Measurements from ENCODE around the gene USP15. TPM values are rescaled to one million over a fixed set of nuclear protein-coding genes. Genes with fewer than 3 reads are reported as not detected.

Gene USP15
- total RNA-seq, 2 experiments from 2014 or later: 159 to 160 TPM

DNA sequence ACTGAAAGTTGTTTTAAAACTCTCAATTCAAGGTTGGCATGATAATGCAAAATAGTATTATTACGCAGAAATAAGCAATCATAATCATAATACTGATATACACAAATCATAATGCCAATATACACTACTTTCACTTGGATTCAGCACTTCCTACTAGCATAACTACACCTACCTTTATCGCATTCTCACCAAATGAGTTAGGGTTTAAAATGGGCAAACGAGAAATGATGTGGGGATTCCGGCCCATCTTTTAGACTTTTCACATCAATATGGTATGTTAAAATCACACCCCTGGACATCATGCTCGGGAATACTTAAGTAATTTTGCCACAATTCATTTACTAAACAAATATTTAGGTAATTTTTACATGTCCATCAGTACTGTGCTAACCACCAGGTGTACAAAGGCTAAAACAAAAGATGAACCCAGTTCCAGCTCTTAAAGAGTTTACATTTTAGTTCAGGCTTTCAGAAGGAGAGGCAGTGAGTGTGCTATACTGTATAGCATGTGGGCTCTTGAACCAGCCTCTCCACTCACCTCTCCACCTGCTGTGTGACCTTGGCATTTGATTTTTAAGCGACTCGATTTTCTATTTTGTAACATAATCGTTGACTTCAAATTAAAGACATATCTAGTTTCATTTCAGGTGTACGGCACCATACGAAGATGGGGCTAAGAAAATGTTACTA, 1.1 kb upstream of the USP15 start:
- peak overlapping the region; percentile 90 for H3K4me3 Mint-ChIP-seq
- peaks cover 42% of the 10 kb centered on the region for H3K4me1 Mint-ChIP-seq (ENCODE audit: low read depth)
- CTCF ChIA-PET: interaction anchor here (0.8 to 1.9 kb wide), 7 partner anchors 8 to 345 kb away, joined by 3 to 19 read pairs (median 3); no protein-coding TSS in a partner anchor
- peak; percentile 41 for DNase-seq
- no peaks in the 10 kb centered on the region for H3K9me3 Mint-ChIP-seq (ENCODE audit: insufficient read depth)
- peak overlapping the region; percentile 96 for H3K27ac Mint-ChIP-seq
- H3K27me3 Mint-ChIP-seq (ENCODE audit: low read depth): no peaks in the 10 kb centered on the region
- H3K36me3 Mint-ChIP-seq (ENCODE audit: low read depth): peaks cover 37% of the 10 kb centered on the region
- POLR2A ChIA-PET: interaction anchor here (1.0 to 2.2 kb wide), 9 partner anchors 8 to 344 kb away, joined by 3 to 33 read pairs (median 5); no protein-coding TSS in a partner anchor
- no peak for ATAC-seq

DNA sequence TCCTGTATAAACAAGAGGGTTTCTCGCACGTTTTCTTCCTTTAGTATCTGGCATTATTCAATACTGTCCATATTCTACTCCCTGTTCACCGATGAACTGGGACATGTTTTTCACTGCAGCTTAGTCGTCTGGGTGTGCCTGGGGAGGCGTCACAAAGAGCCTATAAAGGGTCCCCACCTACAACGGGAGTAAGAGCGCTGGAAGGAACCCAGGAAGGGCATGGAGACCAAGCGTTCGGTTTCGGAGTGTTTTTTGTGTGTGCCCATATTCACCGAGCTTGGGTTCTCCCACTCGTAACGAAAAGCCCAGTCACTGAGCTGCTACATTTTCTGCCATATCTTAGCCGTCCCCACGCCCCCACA, 592 bp upstream of the USP15 start:
- Mint-ChIP-seq H3K27me3 (ENCODE audit: low read depth) (no peaks in the 10 kb centered on the region), H3K4me1 (ENCODE audit: low read depth) (peaks cover 47% of the 10 kb centered on the region), H3K27ac (peak overlapping the region; percentile 96), H3K4me3 (peak overlapping the region; percentile 90), H3K36me3 (ENCODE audit: low read depth) (peaks cover 42% of the 10 kb centered on the region), H3K9me3 (ENCODE audit: insufficient read depth) (no peaks in the 10 kb centered on the region)
- CTCF ChIA-PET: interaction anchor here (0.6 to 1.9 kb wide), 9 partner anchors 8 to 343 kb away, joined by 3 to 19 read pairs (median 3); no protein-coding TSS in a partner anchor
- peak; percentile 21 for ATAC-seq
- POLR2A ChIA-PET: interaction anchor here (1.0 to 2.2 kb wide), 9 partner anchors 8 to 344 kb away, joined by 3 to 33 read pairs (median 5); no protein-coding TSS in a partner anchor
- DNase-seq: no peak

DNA sequence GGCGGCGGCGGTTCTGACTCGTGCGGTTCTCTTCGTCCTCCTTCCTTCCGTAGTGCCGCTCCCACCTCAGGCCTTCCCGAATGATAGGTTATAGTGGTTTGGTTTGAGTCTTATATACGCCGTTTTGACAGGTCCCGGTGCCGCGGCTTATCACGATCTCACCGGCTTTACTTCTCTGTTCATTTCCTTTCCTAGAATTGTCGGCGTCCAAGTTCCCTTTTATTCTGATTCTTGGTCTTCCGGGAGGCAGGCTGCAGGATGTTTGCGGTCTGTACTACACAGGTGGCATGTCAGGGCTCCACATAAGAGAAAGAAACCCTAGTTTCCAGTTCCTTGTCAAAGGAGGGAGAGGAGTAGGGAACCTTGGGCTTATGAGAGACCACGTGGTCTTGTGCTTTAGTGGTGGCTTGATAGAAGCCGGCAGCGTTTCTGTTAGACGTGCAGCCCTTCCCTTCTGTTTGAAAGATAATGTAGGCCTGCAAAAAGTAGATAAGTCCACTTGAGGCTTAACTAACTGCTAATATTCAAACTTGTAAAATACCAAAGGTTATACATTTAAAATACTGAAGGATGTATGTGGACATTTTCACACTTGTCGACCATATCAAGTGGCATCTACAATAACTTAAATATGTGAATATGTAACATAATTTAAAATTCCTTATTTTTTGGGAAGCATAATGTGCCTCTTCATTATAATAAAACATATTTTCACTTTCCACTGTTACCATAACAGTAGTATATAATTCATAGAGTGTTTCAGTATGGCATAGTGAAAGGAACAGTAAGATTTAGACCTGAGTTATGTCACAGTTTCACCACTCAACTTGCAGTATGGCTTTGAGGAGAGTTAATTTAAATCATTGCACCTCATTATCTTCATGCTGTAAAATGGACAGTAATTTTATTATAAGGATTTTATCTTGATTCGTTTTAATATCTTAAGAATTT, 804 bp downstream of the USP15 start:
- CTCF ChIA-PET: interaction anchor here (1.0 to 1.4 kb wide), 2 partner anchors 159 to 206 kb away, joined by 4 to 5 read pairs; partner anchors contain the start of gene MON2
- H3K36me3 Mint-ChIP-seq (ENCODE audit: low read depth): peaks cover 47% of the 10 kb centered on the region
- H3K4me1 Mint-ChIP-seq (ENCODE audit: low read depth): peaks cover 59% of the 10 kb centered on the region
- POLR2A ChIA-PET: interaction anchor here (0.9 to 2.2 kb wide), 3 partner anchors 13 to 342 kb away, joined by 3 to 15 read pairs (median 5); no protein-coding TSS in a partner anchor
- peak overlapping the region; percentile 90 for H3K4me3 Mint-ChIP-seq
- ATAC-seq (peak; percentile 64), DNase-seq (peak; percentile 87)
- H3K27ac Mint-ChIP-seq: peak overlapping the region; percentile 96
- H3K27me3 Mint-ChIP-seq (ENCODE audit: low read depth): no peaks in the 10 kb centered on the region
- no peaks in the 10 kb centered on the region for H3K9me3 Mint-ChIP-seq (ENCODE audit: insufficient read depth)

DNA sequence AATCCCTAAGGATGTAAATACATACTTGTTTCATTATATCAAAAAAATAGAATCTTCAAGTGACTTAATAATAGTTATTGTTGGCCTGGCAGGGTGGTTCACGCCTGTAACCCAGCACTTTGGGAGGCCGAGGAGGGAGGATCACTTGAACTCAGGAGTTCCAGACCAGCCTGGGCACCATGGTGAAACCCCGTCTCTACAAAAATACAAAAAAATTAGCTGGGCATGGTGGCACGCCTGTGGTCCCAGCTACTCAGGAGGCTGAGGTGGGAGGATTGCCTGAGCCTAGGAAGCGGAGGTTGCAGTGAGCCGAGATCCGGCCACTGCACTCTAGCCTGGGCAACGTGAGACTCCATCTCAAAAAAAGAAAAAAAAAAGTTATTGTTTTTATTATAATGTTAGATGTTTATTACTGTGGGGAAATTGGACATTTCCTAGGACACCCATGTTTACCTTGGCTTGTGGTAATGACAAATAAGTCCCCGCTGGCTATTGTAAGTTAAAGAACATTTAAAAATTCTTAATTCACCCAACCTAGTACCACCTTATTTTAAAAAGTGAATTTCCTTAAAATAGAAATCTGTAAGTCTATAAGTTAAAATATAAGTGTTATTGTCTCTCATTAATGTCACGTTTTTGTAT, 1.8 kb downstream of the USP15 start:
- peaks cover 59% of the 10 kb centered on the region for H3K4me1 Mint-ChIP-seq (ENCODE audit: low read depth)
- H3K27me3 Mint-ChIP-seq (ENCODE audit: low read depth): no peaks in the 10 kb centered on the region
- peaks cover 45% of the 10 kb centered on the region for H3K36me3 Mint-ChIP-seq (ENCODE audit: low read depth)
- no peaks in the 10 kb centered on the region for H3K9me3 Mint-ChIP-seq (ENCODE audit: insufficient read depth)
- DNase-seq (no peak), ATAC-seq (no peak)
- POLR2A ChIA-PET: no interaction called here
- CTCF ChIA-PET: no interaction called here
- peak overlapping the region; percentile 96 for H3K27ac Mint-ChIP-seq
- H3K4me3 Mint-ChIP-seq: peak overlapping the region; percentile 90

DNA sequence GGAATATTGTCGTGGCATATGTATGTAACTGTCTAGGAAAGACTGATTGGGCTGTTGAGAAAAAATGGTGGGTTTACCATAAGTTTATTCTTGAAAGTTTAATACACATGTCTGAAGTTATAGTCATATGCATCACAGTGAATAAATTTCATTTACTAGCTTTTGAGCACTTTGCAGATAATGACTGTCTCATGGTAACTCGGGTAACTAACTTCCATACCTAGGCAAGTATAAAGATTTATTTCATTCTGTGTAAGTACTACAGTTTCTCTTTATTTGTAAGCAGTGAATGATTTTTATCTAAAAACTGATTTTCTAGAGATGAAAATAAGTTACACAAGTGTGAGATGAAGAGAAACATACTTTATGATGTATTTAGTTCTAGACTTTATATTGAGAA, 3.0 kb downstream of the USP15 start:
- H3K27me3 Mint-ChIP-seq (ENCODE audit: low read depth): no peaks in the 10 kb centered on the region

DNA sequence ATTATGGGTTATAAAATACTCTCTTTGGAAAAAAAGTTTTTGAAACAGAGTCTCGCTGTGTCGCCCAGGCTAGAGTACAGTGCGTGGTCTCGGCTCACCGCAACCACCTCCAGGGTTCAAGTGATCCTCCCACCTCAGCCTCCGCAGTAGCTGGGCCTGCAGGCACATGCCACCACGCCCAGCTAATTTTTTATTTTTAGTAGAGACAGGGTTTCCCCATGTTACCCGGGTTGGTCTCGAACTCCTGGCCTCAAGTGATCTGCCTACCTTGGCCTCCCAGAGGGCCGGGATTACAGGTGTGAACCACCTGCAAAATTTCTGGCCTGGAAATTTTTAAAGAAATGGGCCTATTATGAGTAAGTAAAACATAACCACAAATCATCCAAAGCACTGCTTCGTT, 3.8 kb downstream of the USP15 start:
- Mint-ChIP-seq H3K4me3 (peak overlapping the region; percentile 90), H3K36me3 (ENCODE audit: low read depth) (peaks cover 52% of the 10 kb centered on the region), H3K27me3 (ENCODE audit: low read depth) (no peaks in the 10 kb centered on the region), H3K27ac (peak overlapping the region; percentile 94), H3K9me3 (ENCODE audit: insufficient read depth) (no peaks in the 10 kb centered on the region), H3K4me1 (ENCODE audit: low read depth) (peaks cover 58% of the 10 kb centered on the region)
- ChIA-PET CTCF (no interaction called here), POLR2A (no interaction called here)
- ATAC-seq (no peak), DNase-seq (peak; percentile 51)

More for the DNA sequence above, 3.0 kb downstream of the USP15 start:
- ATAC-seq: no peak
- Mint-ChIP-seq H3K4me1 (ENCODE audit: low read depth) (peaks cover 57% of the 10 kb centered on the region), H3K9me3 (ENCODE audit: insufficient read depth) (no peaks in the 10 kb centered on the region), H3K36me3 (ENCODE audit: low read depth) (peaks cover 47% of the 10 kb centered on the region), H3K27ac (peak overlapping the region; percentile 94), H3K4me3 (peak overlapping the region; percentile 90)
- ChIA-PET POLR2A (no interaction called here), CTCF (no interaction called here)
- no peak for DNase-seq

DNA sequence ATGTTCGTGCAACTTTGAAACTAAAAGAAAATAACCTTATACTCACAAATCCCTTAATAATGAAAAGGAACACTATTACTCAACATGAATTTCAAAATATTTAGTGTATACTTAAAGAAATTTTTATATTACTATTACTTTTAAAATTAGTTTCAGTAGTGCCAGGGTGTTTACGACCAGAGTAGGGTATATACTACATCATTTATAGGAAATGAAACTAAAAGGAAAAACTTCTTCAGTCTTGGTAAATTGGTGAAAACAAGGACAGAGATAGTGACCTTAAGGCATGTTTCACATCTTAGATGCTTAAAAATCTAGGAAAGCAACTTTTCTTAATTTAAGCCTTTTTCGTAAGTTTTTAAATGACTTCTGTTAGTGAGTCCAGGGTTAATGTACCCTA, 4.5 kb downstream of the USP15 start:
- Mint-ChIP-seq H3K9me3 (ENCODE audit: insufficient read depth) (no peaks in the 10 kb centered on the region), H3K4me3 (peak overlapping the region; percentile 90), H3K27ac (peak overlapping the region; percentile 94), H3K27me3 (ENCODE audit: low read depth) (no peaks in the 10 kb centered on the region), H3K36me3 (ENCODE audit: low read depth) (peaks cover 52% of the 10 kb centered on the region), H3K4me1 (ENCODE audit: low read depth) (peaks cover 62% of the 10 kb centered on the region)
- ChIA-PET CTCF (interaction anchor here (2.1 kb wide), 1 partner anchor 172 kb away, joined by 5 read pairs; no protein-coding TSS in a partner anchor), POLR2A (interaction anchor here (0.8 kb wide), 1 partner anchor 10 kb away, joined by 4 read pairs; no protein-coding TSS in a partner anchor)
- no peak for ATAC-seq
- DNase-seq: no peak

DNA sequence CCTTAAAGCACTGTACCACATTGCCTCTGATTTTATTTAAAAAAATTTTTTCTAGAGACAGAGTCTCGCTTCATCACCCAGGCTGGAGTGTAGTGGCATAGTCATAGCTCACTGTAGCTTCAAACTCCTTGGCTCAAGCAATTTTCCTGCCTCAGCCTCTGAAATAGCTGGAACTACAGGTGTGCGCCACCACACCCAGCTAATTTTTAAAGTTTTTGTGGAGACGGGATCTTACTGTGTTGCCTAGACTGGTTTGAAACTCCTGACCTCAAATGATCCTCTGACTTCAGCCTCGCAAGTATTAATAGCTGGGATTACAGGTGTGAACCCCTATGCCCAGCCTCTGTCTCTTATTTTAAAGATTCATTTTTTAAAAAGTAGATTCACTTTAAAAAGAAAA, 5.3 kb downstream of the USP15 start:
- Mint-ChIP-seq H3K27ac (peak overlapping the region; percentile 89), H3K9me3 (ENCODE audit: insufficient read depth) (no peaks in the 10 kb centered on the region), H3K36me3 (ENCODE audit: low read depth) (peaks cover 56% of the 10 kb centered on the region), H3K4me1 (ENCODE audit: low read depth) (peaks cover 70% of the 10 kb centered on the region), H3K27me3 (ENCODE audit: low read depth) (no peaks in the 10 kb centered on the region), H3K4me3 (peak overlapping the region; percentile 74)
- ChIA-PET CTCF (interaction anchor here (2.1 kb wide), 1 partner anchor 171 kb away, joined by 5 read pairs; no protein-coding TSS in a partner anchor), POLR2A (interaction anchor here (0.8 kb wide), 1 partner anchor 10 kb away, joined by 4 read pairs; no protein-coding TSS in a partner anchor)
- no peak for DNase-seq
- no peak for ATAC-seq

DNA sequence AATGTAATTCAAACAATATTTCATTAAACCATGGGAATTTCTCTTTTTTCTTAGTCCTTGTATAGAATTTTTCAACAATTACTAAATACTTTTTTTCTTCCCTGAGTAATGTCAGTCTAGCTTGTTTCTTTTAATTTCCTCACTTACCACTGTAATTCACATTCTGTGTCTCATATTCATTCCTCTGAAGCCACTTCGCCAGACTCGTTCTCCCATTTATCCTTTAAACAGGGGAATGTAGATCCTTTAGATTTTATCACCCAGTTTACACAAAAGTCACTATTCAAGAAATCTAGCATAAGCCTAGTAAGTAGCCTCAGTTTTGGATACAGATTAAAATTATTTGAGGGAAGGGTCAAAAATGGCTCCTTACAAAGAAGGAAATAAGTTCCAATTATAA, 6.8 kb downstream of the USP15 start:
- POLR2A ChIA-PET: interaction anchor here (1.2 kb wide), 1 partner anchor 13 kb away, joined by 3 read pairs; no protein-coding TSS in a partner anchor
- ATAC-seq (no peak), DNase-seq (no peak)
- Mint-ChIP-seq H3K9me3 (ENCODE audit: insufficient read depth) (no peaks in the 10 kb centered on the region), H3K4me3 (no peak overlapping the region), H3K36me3 (ENCODE audit: low read depth) (peaks cover 53% of the 10 kb centered on the region), H3K4me1 (ENCODE audit: low read depth) (peaks cover 79% of the 10 kb centered on the region), H3K27me3 (ENCODE audit: low read depth) (no peaks in the 10 kb centered on the region), H3K27ac (peak overlapping the region; percentile 35)
- CTCF ChIA-PET: interaction anchor here (1.1 to 1.2 kb wide), 2 partner anchors 25 to 168 kb away, joined by 3 read pairs; no protein-coding TSS in a partner anchor

DNA sequence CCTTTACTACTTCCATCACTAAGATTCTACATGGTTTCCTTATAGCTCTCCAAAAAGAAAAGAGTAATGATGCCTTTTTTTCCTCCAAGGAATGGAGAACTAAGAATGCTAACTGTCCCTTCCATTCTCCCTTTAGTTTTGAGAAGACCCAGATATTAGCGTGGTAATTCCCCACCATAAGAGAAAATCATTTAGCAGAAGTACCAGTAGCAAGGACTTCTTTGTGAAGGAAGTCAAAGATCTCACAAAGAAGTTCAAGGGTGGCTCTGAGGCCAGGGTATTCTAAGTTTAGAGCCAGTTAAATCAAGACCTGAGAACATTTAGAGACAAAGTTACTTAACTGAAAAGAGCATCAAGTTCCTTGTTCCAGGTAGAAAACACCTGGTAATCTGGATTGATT, 7.3 kb downstream of the USP15 start:
- Mint-ChIP-seq H3K4me1 (ENCODE audit: low read depth) (peaks cover 83% of the 10 kb centered on the region), H3K27ac (peak overlapping the region; percentile 34), H3K36me3 (ENCODE audit: low read depth) (peaks cover 52% of the 10 kb centered on the region), H3K9me3 (ENCODE audit: insufficient read depth) (no peaks in the 10 kb centered on the region), H3K4me3 (peak overlapping the region; percentile 32), H3K27me3 (ENCODE audit: low read depth) (no peaks in the 10 kb centered on the region)
- ATAC-seq: no peak
- DNase-seq: no peak
- ChIA-PET POLR2A (interaction anchor here (1.2 to 1.5 kb wide), 2 partner anchors 8 to 13 kb away, joined by 3 to 8 read pairs; partner anchors contain the start of gene USP15), CTCF (interaction anchor here (1.1 to 1.2 kb wide), 3 partner anchors 8 to 168 kb away, joined by 3 read pairs; no protein-coding TSS in a partner anchor)

DNA sequence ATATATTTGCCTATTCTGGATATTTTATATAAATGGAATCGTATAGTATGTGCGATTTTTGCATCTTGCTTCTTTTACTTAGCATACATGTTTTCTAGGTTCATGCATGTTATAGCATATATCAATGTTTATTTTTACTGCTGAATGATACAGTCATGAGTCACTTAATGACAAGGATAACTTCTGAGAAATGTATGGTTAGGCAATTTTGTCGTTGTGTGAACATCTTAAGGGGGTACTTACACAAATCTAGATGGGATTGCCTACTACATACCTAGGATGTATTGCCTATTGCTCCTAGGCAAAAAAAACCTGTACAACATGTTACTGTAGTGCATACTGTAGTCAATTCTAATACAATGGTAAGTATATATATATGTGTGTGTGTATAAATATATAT, 8.8 kb downstream of the USP15 start:
- POLR2A ChIA-PET: interaction anchor here (1.5 kb wide), 1 partner anchor 9 kb away, joined by 8 read pairs; the partner anchor contains the start of gene USP15
- CTCF ChIA-PET: interaction anchor here (1.2 kb wide), 1 partner anchor 9 kb away, joined by 3 read pairs; no protein-coding TSS in a partner anchor

More for the DNA sequence above, 8.8 kb downstream of the USP15 start:
- Mint-ChIP-seq H3K4me3 (no peak overlapping the region), H3K27ac (no peak overlapping the region), H3K36me3 (ENCODE audit: low read depth) (peaks cover 51% of the 10 kb centered on the region), H3K27me3 (ENCODE audit: low read depth) (no peaks in the 10 kb centered on the region), H3K4me1 (ENCODE audit: low read depth) (peaks cover 83% of the 10 kb centered on the region), H3K9me3 (ENCODE audit: insufficient read depth) (no peaks in the 10 kb centered on the region)
- DNase-seq: no peak
- no peak for ATAC-seq
